HG03175 (cell line): ENCODE results near the gene ALKBH6.
"Not testable (repeated sequence)": the region's sequence is repeated elsewhere in the genome, so short reads cannot be mapped to it uniquely, and the experiment has no call there.

ENCODE experiments used
- ATAC-seq: cut with Tn5 transposase; IDR thresholded peaks from one replicate; pipeline ENCODE4 v1.9.1; 2021; ENCODE audit warnings: mild to moderate bottlenecking, moderate library complexity; ENCODE audit not compliant: unreplicated experiment

ALKBH6 gene

GRCh38 chr19:35993923-35994598 is 20.0 kb downstream of the ALKBH6 start:
- ATAC-seq = no peak

- no peak for ATAC-seq
Measured at GRCh38 chr19:35992907-35993765, 20.9 kb downstream of the ALKBH6 start.

- no peak for ATAC-seq
Measured at GRCh38 chr19:35991731-35992450, 22.1 kb downstream of the ALKBH6 start.

GRCh38 chr19:35990771-35991730 is 23.0 kb downstream of the ALKBH6 start:
- no peak for ATAC-seq

- no peak for ATAC-seq
Measured at GRCh38 chr19:35990156-35990555, 23.9 kb downstream of the ALKBH6 start.

- no peak for ATAC-seq
Measured at GRCh38 chr19:35988824-35989223, 25.2 kb downstream of the ALKBH6 start.

GRCh38 chr19:35987571-35987896 is 26.5 kb downstream of the ALKBH6 start:
- ATAC-seq = no peak

- ATAC-seq = no peak
Measured at GRCh38 chr19:35986664-35987570, 27.1 kb downstream of the ALKBH6 start.

GRCh38 chr19:35986111-35986510 is 27.9 kb downstream of the ALKBH6 start:
- no peak for ATAC-seq

GRCh38 chr19:35983177-35983576 is 30.8 kb downstream of the ALKBH6 start:
- ATAC-seq = no peak

- ATAC-seq = not testable (repeated sequence)
Measured at GRCh38 chr19:35980997-35981396, 33.0 kb downstream of the ALKBH6 start.

GRCh38 chr19:35978832-35979365 is 35.1 kb downstream of the ALKBH6 start:
- no peak for ATAC-seq

- ATAC-seq = no peak
Measured at GRCh38 chr19:35978271-35978670, 35.7 kb downstream of the ALKBH6 start.

GRCh38 chr19:35977446-35978222 is 36.4 kb downstream of the ALKBH6 start:
- no peak for ATAC-seq

GRCh38 chr19:35975608-35976214 is 38.3 kb downstream of the ALKBH6 start:
- ATAC-seq = no peak

- ATAC-seq = no peak
Measured at GRCh38 chr19:35973487-35973886, 40.5 kb downstream of the ALKBH6 start.

GRCh38 chr19:35966771-35967170 is 47.2 kb downstream of the ALKBH6 start:
- no peak for ATAC-seq

- no peak for ATAC-seq
Measured at GRCh38 chr19:35963514-35963913, 50.5 kb downstream of the ALKBH6 start.
